Measurements from ENCODE around the gene PKMYT1.

Gene PKMYT1

GRCh38 chr16:3000540-3000939 lies 20.3 kb upstream of the PKMYT1 start:
- in situ Hi-C loops (cut with MboI; ENCODE audit: low sequenced_read_pairs), result no loop called here

DNA sequence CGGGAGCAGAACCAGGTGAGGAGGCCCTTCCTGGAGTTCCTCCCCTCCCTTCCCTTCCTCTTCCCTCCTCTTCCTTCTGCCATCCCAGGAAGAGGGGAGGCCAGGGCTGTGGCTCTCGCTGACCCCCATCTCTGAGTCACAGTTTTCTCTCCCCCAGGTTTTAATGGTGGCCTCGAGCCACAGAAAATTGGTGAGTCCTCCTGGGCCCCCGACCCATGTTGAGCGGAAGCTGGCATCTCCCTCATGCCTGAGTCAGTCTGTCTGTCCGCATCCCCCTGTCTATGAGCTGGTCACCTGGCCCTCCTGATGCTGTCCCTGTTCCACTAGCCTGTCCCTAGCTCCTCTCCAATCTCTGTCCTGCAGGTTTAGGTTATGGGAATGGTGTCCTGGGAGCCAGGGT lies 19.7 kb upstream of the PKMYT1 start:
- in situ Hi-C loops (cut with MboI; ENCODE audit: low sequenced_read_pairs), result no loop called here

DNA sequence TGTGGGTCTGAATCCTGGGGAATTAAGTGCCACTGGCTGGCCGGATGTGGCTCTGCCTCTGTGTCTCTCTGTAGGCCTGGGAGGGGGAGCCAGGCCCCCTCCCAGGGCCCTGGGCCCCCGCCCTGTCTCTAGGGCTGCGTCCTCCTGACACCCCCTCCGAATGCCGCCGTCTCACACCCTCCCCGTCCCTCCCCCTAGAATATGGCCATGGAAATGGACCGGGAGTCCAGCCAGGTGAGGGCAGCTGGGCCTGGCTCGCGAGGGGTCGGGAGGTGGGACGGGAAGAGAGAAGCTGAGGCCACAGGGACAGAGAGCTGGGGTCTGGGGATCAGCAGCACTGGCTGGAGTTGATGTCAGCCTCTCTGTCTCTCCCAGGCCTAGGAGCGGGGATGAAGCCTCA lies 16.1 kb upstream of the PKMYT1 start:
- in situ Hi-C loops (cut with MboI; ENCODE audit: low sequenced_read_pairs), result no loop called here

DNA sequence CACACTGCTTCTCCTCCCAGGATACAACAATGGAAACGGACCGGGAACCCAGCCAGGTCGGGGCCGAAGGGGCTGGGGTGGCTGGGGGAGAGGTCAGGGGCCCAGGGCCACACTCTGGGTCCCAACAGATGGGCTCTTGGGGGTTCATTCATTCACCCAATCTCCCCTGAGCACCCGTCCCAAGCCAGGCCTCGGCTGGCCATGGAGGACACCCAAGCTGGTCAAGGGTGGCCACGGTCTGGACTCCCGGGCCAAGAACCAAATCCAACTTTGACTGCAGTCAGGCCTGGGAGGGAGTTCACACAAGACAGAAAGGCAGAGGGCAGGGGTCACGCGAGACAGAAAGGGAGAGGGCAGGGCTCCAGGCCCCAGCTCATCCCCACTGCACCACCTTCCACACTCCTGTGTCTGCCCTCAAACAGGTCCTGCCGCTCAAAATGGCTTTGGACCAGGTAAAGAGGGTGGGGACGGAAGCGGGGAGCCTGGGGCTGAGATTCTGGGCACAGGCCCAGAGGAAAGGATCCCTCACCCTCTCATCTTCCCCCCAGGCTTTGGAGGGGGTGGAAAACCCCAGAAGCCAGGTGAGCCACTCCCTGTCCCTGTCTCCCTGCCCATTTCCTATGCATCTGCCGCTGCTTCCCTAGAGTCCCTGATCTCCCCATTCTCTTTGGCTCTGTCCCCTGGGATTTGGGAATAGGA lies 12.3 kb upstream of the PKMYT1 start:
- in situ Hi-C loops (cut with MboI; ENCODE audit: low sequenced_read_pairs), result no loop called here

DNA sequence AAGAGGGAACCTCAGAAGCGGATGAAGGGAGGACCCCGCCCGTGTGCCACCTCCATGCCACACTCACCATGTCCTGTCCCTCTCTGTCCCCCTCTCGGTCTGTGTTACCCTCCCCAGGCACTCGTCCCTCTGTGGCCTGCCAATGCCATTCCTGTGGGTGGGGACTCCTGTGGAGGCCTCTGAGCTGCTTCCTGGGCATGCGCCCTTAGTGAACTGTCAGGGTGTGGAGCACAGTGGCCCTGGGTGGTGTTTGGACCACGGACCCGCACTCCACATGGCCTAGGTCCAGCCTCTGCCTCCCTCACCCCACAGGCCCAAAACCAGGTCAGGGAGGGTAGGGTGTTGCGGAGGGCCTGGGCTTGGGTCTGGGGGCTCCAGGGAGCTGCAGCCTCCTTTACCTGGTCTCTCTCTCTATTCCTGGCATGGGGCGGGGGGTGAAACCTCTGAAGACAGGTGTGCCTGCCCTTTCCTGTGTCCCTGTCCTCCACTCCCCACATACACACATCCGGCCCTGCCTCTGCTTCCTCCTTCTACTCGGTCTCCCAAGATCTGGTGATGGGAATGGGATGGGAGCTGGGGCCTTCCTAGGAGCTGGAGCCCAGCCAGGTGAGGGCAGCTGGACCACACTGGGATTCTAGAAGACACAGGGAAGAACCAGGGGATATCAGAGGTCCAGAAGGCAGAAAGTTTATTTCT lies 11.5 kb upstream of the PKMYT1 start:
- in situ Hi-C loops (cut with MboI; ENCODE audit: low sequenced_read_pairs), result no loop called here

DNA sequence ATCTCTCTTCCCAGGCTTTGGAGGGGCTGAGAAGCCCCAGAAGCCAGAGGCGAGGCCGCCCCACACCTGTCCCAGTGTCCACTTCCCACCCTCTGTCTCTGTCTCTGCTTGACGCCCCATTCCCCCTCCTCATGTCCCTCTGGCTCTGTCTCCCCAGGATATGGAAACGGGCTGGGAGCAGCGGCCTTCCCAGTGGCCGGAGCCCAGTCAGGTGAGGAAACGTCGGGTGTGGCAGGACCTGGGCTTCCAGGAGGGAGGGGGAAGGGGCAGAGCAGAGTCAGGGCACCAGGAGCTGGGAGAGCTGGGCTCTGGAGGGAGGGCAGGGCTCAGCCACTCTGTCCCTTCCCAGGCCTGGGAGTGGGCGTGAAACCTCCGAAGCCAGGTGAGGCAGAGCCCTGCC lies 10.6 kb upstream of the PKMYT1 start:
- in situ Hi-C loops (cut with MboI; ENCODE audit: low sequenced_read_pairs), result no loop called here

- in situ Hi-C loops (cut with MboI; ENCODE audit: low sequenced_read_pairs), result no loop called here
These were observed 8.4 kb upstream of the PKMYT1 start for GRCh38 chr16:2988590-2989099.

GRCh38 chr16:2987833-2988232 lies 7.6 kb upstream of the PKMYT1 start:
- in situ Hi-C loops (cut with MboI; ENCODE audit: low sequenced_read_pairs), result no loop called here

GRCh38 chr16:2987286-2987685 lies 7.0 kb upstream of the PKMYT1 start:
- in situ Hi-C loops (cut with MboI; ENCODE audit: low sequenced_read_pairs), result no loop called here

- in situ Hi-C loops (cut with MboI; ENCODE audit: low sequenced_read_pairs), result no loop called here
These were observed 6.5 kb upstream of the PKMYT1 start for GRCh38 chr16:2986623-2987188.

GRCh38 chr16:2985893-2986355 lies 5.7 kb upstream of the PKMYT1 start:
- in situ Hi-C loops (cut with MboI; ENCODE audit: low sequenced_read_pairs), result no loop called here

GRCh38 chr16:2985462-2985861 lies 5.2 kb upstream of the PKMYT1 start:
- in situ Hi-C loops (cut with MboI; ENCODE audit: low sequenced_read_pairs), result no loop called here

DNA sequence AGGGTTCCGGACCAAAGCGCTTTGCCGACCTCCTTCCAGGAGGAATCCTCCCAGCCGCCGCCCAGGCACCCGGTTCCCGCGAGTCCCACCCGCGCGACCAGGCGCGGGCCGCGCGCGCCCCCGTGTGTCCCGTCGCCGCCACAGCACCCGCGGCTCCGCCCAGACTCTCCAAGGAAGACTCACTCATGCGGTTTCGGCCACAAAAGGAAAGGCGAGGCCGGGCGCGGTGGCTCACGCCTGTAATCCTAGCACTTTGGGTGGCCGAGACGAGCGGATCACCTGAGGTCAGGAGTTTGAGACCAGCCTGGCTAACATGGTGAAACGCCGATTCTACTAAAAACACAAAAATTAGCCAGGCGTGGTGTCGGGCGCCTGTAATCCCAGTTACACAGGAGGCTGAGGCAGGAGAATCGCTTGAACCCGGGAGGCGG lies 3.5 kb upstream of the PKMYT1 start:
- in situ Hi-C loops (cut with MboI; ENCODE audit: low sequenced_read_pairs), result no loop called here

DNA sequence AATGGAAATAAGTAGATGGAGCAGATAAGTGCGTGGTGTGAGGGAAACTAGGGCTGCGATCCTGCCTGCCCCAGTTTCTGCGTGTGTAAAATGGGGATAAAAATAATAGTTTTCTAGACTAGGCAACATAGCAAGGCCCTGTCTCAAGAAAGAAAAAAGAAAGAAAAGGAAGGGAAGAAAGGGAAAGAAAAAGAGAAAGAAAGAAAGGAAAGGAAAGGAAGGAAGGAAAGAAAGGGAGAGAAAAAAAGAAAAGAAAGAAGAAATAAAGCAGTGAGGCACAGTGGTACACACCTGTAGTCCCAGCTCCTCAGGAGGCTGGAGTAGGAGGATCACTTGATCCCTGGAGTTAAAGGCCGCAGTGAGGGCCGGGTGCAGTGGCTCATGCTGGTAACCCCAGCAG lies 2.2 kb upstream of the PKMYT1 start:
- in situ Hi-C loops (cut with MboI; ENCODE audit: low sequenced_read_pairs), result no loop called here

- in situ Hi-C loops (cut with MboI; ENCODE audit: low sequenced_read_pairs), result no loop called here
These were observed 1.6 kb upstream of the PKMYT1 start for GRCh38 chr16:2981899-2982250.

DNA sequence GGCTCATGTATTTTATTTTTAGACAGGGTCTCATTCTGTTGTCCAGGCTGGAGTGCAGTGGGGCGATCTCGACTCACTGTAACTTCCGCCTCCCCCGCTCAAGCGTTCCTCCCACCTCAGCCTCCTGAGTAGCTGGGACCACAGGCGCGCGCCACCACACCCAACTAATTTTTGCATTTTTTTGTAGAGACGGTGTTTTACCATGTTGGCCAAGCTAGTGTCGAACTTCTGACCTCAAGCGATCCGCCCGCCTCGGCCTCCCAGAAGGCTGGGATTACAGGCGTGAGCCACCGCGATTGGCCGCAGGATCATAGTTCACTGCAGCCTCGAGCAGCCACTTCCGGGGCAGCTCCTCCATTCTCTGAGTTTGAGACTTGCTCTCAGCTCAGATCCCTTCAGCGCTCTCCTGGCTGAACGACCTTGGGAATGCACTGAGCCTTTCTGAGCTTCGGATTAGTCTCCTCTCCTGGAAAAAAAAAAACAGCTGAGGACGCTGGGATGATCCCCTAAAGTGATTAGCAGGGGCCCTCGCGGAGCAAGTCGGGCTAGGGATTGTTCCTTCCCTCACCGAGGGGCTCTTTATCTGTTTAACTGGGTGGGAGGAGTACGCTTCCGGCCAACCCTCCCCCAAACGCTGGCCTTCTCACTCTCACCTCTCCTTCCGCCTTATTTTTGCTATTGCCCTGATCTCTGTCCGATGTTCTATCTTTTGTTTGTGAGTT lies 1.1 kb upstream of the PKMYT1 start:
- in situ Hi-C loops (cut with MboI; ENCODE audit: low sequenced_read_pairs), result no loop called here

DNA sequence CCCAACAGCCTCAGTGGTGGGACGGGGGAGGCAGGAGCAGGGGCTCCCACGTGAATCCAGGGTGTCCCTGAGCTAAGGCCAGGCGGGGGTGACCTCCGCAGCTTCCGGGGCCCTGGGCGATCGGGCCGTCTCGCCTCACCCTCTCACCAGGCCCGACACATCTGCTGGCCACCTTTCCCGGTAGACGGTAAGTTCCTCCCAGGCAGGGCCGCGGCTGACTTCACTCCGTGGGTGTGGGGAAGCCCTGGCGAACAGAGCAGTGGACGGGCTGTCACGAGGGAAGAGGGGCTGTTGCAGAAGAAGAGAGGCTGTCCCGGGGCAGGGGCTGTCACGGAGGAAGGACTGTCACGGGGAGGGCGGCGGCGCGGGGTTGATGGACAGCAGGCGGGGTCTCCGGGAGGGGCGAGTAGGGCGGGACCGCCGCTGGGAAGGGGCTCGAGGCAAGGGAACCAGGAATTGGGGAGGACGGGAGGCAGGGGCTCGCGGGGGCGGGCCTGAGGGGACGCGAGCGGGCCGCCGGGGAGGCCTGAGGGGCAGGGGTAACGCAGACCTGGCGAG lies 498 bp downstream of the PKMYT1 start:
- in situ Hi-C loops (cut with MboI; ENCODE audit: low sequenced_read_pairs), result no loop called here

- in situ Hi-C loops (cut with MboI; ENCODE audit: low sequenced_read_pairs), result no loop called here
These were observed 2.8 kb downstream of the PKMYT1 start for GRCh38 chr16:2977440-2977839.

DNA sequence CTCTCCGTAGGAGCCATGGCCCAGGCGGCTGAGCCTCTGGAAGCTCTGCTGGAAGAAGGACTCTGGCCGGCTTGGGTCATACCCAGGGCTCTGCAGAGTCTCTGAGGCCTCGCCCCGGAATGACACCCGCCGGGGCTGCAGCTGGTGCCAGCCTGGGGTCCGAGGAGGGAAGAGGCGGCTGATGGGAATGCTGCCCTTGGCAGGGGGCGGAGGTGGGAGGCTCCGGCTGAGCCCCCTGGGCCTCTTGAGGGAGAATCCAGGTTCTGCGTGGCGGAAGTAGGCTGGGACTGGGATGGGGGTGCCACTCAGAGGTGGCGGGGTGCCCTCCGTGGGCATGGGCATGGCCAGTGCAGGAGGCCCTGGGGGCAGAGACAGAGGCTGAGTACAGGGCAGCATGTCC lies 3.6 kb downstream of the PKMYT1 start:
- in situ Hi-C loops (cut with MboI; ENCODE audit: low sequenced_read_pairs), result no loop called here

DNA sequence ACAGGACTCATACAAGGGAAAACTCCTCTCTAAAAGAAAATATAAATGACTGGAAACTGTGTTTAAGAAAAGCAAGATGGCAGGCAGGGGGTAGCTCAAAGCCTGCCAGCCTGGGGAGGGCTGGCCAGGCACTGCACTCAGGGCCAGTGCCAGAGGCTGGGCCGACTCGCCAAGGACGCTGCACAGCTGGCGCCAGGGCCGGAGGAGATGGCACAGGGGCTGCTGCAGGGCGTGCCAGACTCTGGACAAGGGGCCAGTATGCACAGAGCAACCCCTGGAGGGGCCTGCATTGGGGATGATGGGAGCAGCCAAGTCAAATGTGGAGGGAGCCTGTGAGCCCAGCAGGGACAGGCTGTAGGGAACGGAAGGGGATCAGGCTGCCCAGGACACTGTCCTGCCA lies 4.0 kb downstream of the PKMYT1 start:
- in situ Hi-C loops (cut with MboI; ENCODE audit: low sequenced_read_pairs), result no loop called here

DNA sequence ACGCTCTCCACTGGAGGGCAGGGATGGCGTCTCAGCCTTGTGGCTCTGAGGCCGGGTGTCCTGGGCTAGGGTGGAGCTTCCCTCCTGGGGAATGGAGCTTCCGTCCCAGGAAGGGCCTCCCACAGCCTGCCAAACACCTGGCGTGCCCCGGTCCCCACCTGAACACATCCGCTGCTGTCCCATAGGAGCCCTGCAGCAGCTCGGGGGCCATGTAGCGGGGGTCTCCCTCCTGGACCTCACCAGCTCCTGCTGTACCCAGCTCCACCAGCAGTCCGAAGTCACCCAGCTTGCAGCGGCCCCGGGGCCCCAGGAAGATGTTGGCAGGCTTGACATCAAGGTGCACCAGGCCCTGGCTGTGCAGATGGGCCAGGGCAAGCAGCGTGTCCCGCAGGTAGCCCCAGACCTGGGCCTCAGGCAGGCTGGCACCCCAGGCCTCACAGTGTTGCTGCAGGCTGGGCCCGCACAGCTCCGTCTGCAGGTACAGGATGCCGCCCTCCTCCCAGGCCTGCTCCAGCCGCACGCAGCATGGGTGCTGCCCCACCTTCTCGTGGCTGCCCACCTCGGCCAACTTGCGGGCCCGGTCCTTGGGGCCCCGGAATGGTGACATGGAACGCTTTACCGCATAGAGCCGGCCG lies 5.0 kb downstream of the PKMYT1 start:
- in situ Hi-C loops (cut with MboI; ENCODE audit: low sequenced_read_pairs), result no loop called here
